Adipose tissue (tissue), 3 donors: ENCODE results near the gene OR1D5. TPM values are rescaled to one million over a fixed set of nuclear protein-coding genes. Genes with fewer than 3 reads are reported as not detected.

Experiments used
- H3K27ac ChIP-seq: one replicate; pipeline ENCODE4 v1.5.1; 2013; ENCODE audit warnings: low read depth, low read length
- WGBS, 3 donors: extraction: QIAGEN DNeasy Blood & Tissue Kit; methylation state at CpG; one replicate each; pipeline ENCODE4 v1.1.7; 2013; 5-methylcytosine and 5-hydroxymethylcytosine counted together
- polyA plus RNA-seq, 3 donors: library from polyadenylated mRNA; stranded (reverse); fragments of 200-250 nt; gene quantifications; one replicate each; pipeline ENCODE4 v1.2.3, GENCODE V29; 2013
- donor health status: healthy with polysubstance abuse.
- donor health status: Bipolar disorder and iron deficiency.
- donor health status: healthy.

OR1D5 gene
- polyA plus RNA-seq, 3 donors = not detected

- 78 to 83% (median 79%) methylated on average over 7 of the region's 7 CpGs for WGBS, 3 donors
Observed at GRCh38 chr17:3015890-3016289, 47.5 kb downstream of the OR1D5 start.

GRCh38 chr17:3012926-3013581 lies 50.4 kb downstream of the OR1D5 start:
- WGBS, 3 donors = 61 to 67% (median 62%) methylated on average over 21 of the region's 21 CpGs
- no peak overlapping the region for H3K27ac ChIP-seq

More at GRCh38 chr17:3015890-3016289, 47.5 kb downstream of the OR1D5 start:
- H3K27ac ChIP-seq = no peak overlapping the region

Other genes starting within 250 kb of the OR1D5 start
- gene OR1D2, start 40.8 kb upstream of the OR1D5 start, polyA plus RNA-seq = not detected
- gene OR1G1, start 63.9 kb upstream of the OR1D5 start, polyA plus RNA-seq = not detected
- gene OR1A2, start 133.9 kb upstream of the OR1D5 start, polyA plus RNA-seq = not detected
- gene OR1A1, start 144.1 kb upstream of the OR1D5 start, polyA plus RNA-seq = not detected
- under 1 TPM in 1 of 3 donors, not detected in 2; 0.07 TPM for gene OR3A1, start 234.8 kb upstream of the OR1D5 start, polyA plus RNA-seq